ENCODE data around the gene ARHGEF4. TPM values are rescaled to one million over a fixed set of nuclear protein-coding genes. Genes with fewer than 3 reads are reported as not detected.

ARHGEF4 gene
- total RNA-seq, 1 experiment from 2014 or later: 12.6 TPM

DNA sequence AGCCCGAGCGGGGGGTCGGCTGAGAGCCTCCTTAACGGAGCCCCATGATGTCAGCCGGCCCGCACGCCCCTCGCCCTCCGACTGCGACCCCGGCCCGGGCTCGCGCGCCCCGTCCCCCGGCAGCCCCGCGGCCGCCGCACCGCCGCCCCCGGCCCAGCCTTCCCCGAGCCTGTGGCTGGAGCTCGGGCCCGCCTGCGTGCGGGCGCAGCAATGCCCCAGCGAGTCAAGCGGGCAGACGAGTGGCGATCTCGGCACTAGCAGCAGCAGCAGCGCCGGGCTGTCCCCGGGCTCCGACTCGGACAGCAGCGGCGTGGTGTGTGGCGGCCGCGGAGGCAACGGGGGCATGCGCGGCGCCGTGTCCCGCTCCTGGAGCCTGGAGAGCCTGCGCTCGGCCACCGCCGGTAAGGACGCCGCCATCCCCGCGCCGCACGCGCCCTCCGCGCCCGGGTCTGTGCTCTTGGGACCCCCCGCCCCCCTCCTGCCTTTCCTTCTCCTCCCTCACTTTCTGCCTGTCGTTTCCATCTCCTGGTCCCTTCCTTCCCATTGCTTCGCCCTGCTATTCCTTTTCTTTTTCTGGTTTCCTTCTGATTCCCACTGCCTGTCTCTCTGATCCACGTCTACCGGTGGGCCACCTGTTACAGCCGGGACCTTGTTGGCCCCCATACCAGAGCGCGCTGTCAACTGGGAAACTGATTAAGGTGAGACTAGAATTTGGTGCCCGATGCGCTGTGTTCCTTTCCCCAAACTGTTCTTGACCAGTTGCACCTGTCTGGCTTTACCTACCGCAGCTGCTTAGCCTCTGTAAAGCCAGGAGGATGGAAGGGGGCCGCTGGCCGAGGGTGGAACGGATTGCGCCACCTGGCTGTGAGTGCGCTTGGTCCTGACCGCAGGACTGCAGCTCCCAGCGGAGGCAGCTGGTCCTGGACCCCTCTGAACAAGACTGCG, 127.4 kb downstream of the ARHGEF4 start:
- H3K4me1 Mint-ChIP-seq: peaks cover 46% of the 10 kb centered on the region in 2 experiments
- peak overlapping the region; percentile 61 for H3K4me2 ChIP-seq (ENCODE audit: insufficient read depth, insufficient read length, low read length)
- peaks cover 2 to 3% of the 10 kb centered on the region in 2 experiments; a peak in 2 of 5 replicates for H3K9me3 Mint-ChIP-seq
- WGBS (ENCODE audit: extremely low coverage, insufficient read length, low lambda C conversion rate): no CpG with 5 or more reads among the region's 84 CpGs
- H3K18ac ChIP-seq (ENCODE audit: insufficient read length, low read depth, low read length): no peak overlapping the region
- no peak overlapping the region for H3T11ph ChIP-seq (ENCODE audit: low read length)
- no peak overlapping the region for H2AK5ac ChIP-seq (ENCODE audit: insufficient read length, low read length)
- no peaks in the 10 kb centered on the region for H3K79me1 ChIP-seq (ENCODE audit: insufficient read depth, low read depth, low read length, poor library complexity, severe bottlenecking)
- H3K27me3 ChIP-seq (ENCODE audit: insufficient read depth, low read length): peaks cover 17% of the 10 kb centered on the region; the same call in 1 of the 2 replicates
- no peak overlapping the region for H4K91ac ChIP-seq (ENCODE audit: insufficient read length, low read depth, low read length)
- no peak overlapping the region for H3K56ac ChIP-seq (ENCODE audit: insufficient read length, low read depth, low read length)
- no peak overlapping the region for H3K14ac ChIP-seq (ENCODE audit: insufficient read depth, low read length)
- no peak overlapping the region for H2BK15ac ChIP-seq (ENCODE audit: low read depth, low read length)
- no peak overlapping the region for H2BK5ac ChIP-seq (ENCODE audit: insufficient read length, low read length)
- no peak overlapping the region for H3K27ac Mint-ChIP-seq
- no peaks in the 10 kb centered on the region for H3K9me3 ChIP-seq (ENCODE audit: control insufficient read depth, low read depth, low read length)
- peaks cover 0 to 5% (median 0%) of the 10 kb centered on the region in 3 experiments; a peak in 2 of 7 replicates for H3K36me3 Mint-ChIP-seq (ENCODE audit: insufficient read depth in 1 of 3, low read depth in 3 of 3)
- no peak overlapping the region for H3K9ac ChIP-seq (ENCODE audit: extremely low read depth, insufficient read length, low read length)
- peaks cover 10% of the 10 kb centered on the region for H3K23me2 ChIP-seq (ENCODE audit: insufficient read length, low read depth, low read length, poor library complexity, severe bottlenecking)
- no peak overlapping the region for H4K5ac ChIP-seq (ENCODE audit: insufficient read length, low read depth, low read length)
- TF ChIP-seq, protein P1, sequence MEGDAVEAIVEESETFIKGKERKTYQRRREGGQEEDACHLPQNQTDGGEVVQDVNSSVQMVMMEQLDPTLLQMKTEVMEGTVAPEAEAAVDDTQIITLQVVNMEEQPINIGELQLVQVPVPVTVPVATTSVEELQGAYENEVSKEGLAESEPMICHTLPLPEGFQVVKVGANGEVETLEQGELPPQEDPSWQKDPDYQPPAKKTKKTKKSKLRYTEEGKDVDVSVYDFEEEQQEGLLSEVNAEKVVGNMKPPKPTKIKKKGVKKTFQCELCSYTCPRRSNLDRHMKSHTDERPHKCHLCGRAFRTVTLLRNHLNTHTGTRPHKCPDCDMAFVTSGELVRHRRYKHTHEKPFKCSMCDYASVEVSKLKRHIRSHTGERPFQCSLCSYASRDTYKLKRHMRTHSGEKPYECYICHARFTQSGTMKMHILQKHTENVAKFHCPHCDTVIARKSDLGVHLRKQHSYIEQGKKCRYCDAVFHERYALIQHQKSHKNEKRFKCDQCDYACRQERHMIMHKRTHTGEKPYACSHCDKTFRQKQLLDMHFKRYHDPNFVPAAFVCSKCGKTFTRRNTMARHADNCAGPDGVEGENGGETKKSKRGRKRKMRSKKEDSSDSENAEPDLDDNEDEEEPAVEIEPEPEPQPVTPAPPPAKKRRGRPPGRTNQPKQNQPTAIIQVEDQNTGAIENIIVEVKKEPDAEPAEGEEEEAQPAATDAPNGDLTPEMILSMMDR (conservative IDR thresholded peaks at IDR 0.05): peak; percentile 83
- no peak overlapping the region for H2BK20ac ChIP-seq (ENCODE audit: low read depth, low read length, poor library complexity, severe bottlenecking)
- 0 out of 2 replicates have a peak, but pooled peaks cover 2% of the 10 kb centered on the region for H3K79me2 ChIP-seq (ENCODE audit: insufficient read depth, low read length)
- H3K27ac ChIP-seq (ENCODE audit: insufficient read length, low read depth, low read length): no peak overlapping the region
- H3K4ac ChIP-seq (ENCODE audit: low read depth, low read length): no peak overlapping the region
- peak; percentile 89 for DNase-seq
- no peak overlapping the region for H3K23ac ChIP-seq (ENCODE audit: insufficient read length, low read depth, low read length)
- H3K4me1 ChIP-seq (ENCODE audit: insufficient read depth, low read length): peaks cover 3% of the 10 kb centered on the region; the same call in 1 of the 2 replicates
- no peak overlapping the region for H2AFZ ChIP-seq (ENCODE audit: low read length)
- no peaks in the 10 kb centered on the region for H4K20me1 ChIP-seq (ENCODE audit: control insufficient read depth, insufficient read depth, insufficient read length)
- no peak overlapping the region for H2BK120ac ChIP-seq (ENCODE audit: low read depth, low read length, poor library complexity, severe bottlenecking)
- H3K4me3 Mint-ChIP-seq: peak overlapping the region; percentile 54 to 85
- no peak overlapping the region for H4K8ac ChIP-seq (replicated peaks; ENCODE audit: insufficient read length, low read depth, low read length)
- peaks cover 62% of the 10 kb centered on the region for H3K27me3 Mint-ChIP-seq (ENCODE audit: low read depth)
- no peak overlapping the region for H2BK12ac ChIP-seq (ENCODE audit: insufficient read length, low read depth, low read length)
